ENCODE data around the gene PCGF1. TPM values are rescaled to one million over a fixed set of nuclear protein-coding genes. Genes with fewer than 3 reads are reported as not detected.

The PCGF1 gene
- total and polyA plus RNA-seq, 2 of the 13 experiments (the other 11 are each of a cell fraction or from before 2014, with no cell fraction given) = 20.4 to 22.6 TPM

GRCh38 chr2:74503506-74504475 is 3.7 kb downstream of the PCGF1 start (continued):
- no peak for TF ChIP-seq CENPBD1 (CRISPR knock-in tag; IDR thresholded peaks at IDR 0.05; ENCODE audit: borderline replicate concordance, low read depth)
- no peak for TF ChIP-seq ZNF670 (CRISPR knock-in tag; IDR thresholded peaks at IDR 0.05; ENCODE audit: borderline replicate concordance)
- no peak for TF ChIP-seq ZNF841 (CRISPR knock-in tag; IDR thresholded peaks at IDR 0.05; ENCODE audit: borderline replicate concordance)
- no peak for TF ChIP-seq HOXA9 (CRISPR knock-in tag; IDR thresholded peaks at IDR 0.05; ENCODE audit: borderline replicate concordance)
- no peak for TF ChIP-seq ZNF782 (CRISPR knock-in tag; IDR thresholded peaks at IDR 0.05; ENCODE audit: borderline replicate concordance)
- TF ChIP-seq ZBTB46 (CRISPR knock-in tag; IDR thresholded peaks at IDR 0.05; ENCODE audit: borderline replicate concordance) = no peak
- TF ChIP-seq XRCC5 (optimal IDR thresholded peaks at IDR 0.05; ENCODE audit: low read length) = peak; percentile 32
- peak; percentile 20; the same call in 1 of the 2 replicates for TF ChIP-seq RAD21 (CRISPR knock-in tag; IDR thresholded peaks at IDR 0.05)
- no peak for TF ChIP-seq SOX13 (IDR thresholded peaks at IDR 0.05)
- 0 out of 4 replicates have a peak, but pooled peaks of 1 of the 2 experiments have one; percentile 33 for TF ChIP-seq SOX13 (CRISPR knock-in tag; conservative IDR thresholded peaks at IDR 0.05 in 1 of 2, IDR thresholded peaks at IDR 0.05 in 1 of 2)
- TF ChIP-seq ZNF264 (CRISPR knock-in tag; IDR thresholded peaks at IDR 0.05) = 0 out of 2 replicates have a peak, but pooled peaks have one; percentile 8
- no peak for TF ChIP-seq NR0B2 (CRISPR knock-in tag; IDR thresholded peaks at IDR 0.05)
- TF ChIP-seq GABPA (IDR thresholded peaks at IDR 0.05; ENCODE audit: low read depth, low read length) = no peak
- no peak for TF ChIP-seq GABPA (CRISPR knock-in tag; IDR thresholded peaks at IDR 0.05; ENCODE audit: low read depth)
- TF ChIP-seq GTF2F1 (IDR thresholded peaks at IDR 0.05; ENCODE audit: low read length) = no peak
- no peak for TF ChIP-seq SRSF9 (IDR thresholded peaks at IDR 0.05; ENCODE audit: borderline replicate concordance, insufficient read depth, low read depth, low read length, poor library complexity, severe bottlenecking)
- no peak for TF ChIP-seq ZNF672 (CRISPR knock-in tag; IDR thresholded peaks at IDR 0.05)
- no peak for TF ChIP-seq RORA (CRISPR knock-in tag; IDR thresholded peaks at IDR 0.05)
- TF ChIP-seq HMGXB3 (CRISPR knock-in tag; IDR thresholded peaks at IDR 0.05; ENCODE audit: borderline replicate concordance) = no peak
- TF ChIP-seq BORCS8-MEF2B (CRISPR knock-in tag; IDR thresholded peaks at IDR 0.05) = no peak
- no peak for TF ChIP-seq ZNF136 (CRISPR knock-in tag; IDR thresholded peaks at IDR 0.05; ENCODE audit: low read depth)
- TF ChIP-seq CHCHD3 (CRISPR knock-in tag; IDR thresholded peaks at IDR 0.05) = peak; percentile 8; the same call in 1 of the 2 replicates
- no peak for TF ChIP-seq ZNF3 (CRISPR knock-in tag; IDR thresholded peaks at IDR 0.05)
